ENCODE measurements around the gene C1RL. TPM values are rescaled to one million over a fixed set of nuclear protein-coding genes. Genes with fewer than 3 reads are reported as not detected.

The C1RL gene
- total and polyA plus RNA-seq, 2 of the 4 experiments (the other 2 are of a cell fraction) = 9.1 to 12.3 TPM

GRCh38 chr12:7129872-7130691 is 21.1 kb upstream of the C1RL start, which contains the start of gene CLSTN3:
Gene CLSTN3 (plus strand): TSS chr12:7130371. CDS start chr12:7130649, 278 bp downstream.
- POLR2A ChIA-PET (ENCODE audit: unreplicated experiment) = no interaction called here

More at GRCh38 chr12:7129872-7130691, 21.1 kb upstream of the C1RL start, which contains the start of gene CLSTN3:
- Histone ChIP-seq H2BK15ac (ENCODE audit: low read depth, low read length) (no peak within 1 kb of the TSS), H4K20me1 (ENCODE audit: insufficient read depth, low read length) (no peaks in the 10 kb centered on the region), H3K4ac (ENCODE audit: low read depth, low read length) (peak within 1 kb of the TSS; percentile 65), H2BK5ac (ENCODE audit: low read depth, low read length, poor library complexity, severe bottlenecking) (no peak within 1 kb of the TSS), H3K9ac (ENCODE audit: low read depth, low read length) (peak within 1 kb of the TSS; percentile 91), H2AK9ac (replicated peaks; ENCODE audit: low read depth, low read length, poor library complexity) (peak within 1 kb of the TSS; percentile 89), H3K18ac (ENCODE audit: low read depth, low read length) (peak within 1 kb of the TSS; percentile 11; the same call in 1 of the 2 replicates), H2AK5ac (ENCODE audit: low read depth, low read length) (peak within 1 kb of the TSS; percentile 61), H3K9me1 (ENCODE audit: insufficient read depth, low read length) (peaks cover 8% of the 10 kb centered on the region; the same call in 1 of the 2 replicates), H4K91ac (ENCODE audit: insufficient read depth, low read depth, low read length) (peak within 1 kb of the TSS; percentile 49; the same call in 1 of the 2 replicates), H3K9me3 (ENCODE audit: control insufficient read depth, insufficient read depth, low read length) (no peaks in the 10 kb centered on the region), H2BK20ac (ENCODE audit: low read depth, low read length) (no peak within 1 kb of the TSS), H3K14ac (replicated peaks; ENCODE audit: low read depth, low read length) (peak within 1 kb of the TSS; percentile 17; the same call in 1 of the 2 replicates), H3K27me3 (ENCODE audit: control insufficient read depth, insufficient read depth, low read length) (no peaks in the 10 kb centered on the region), H3K23ac (ENCODE audit: low read depth, low read length) (peak within 1 kb of the TSS; percentile 79), H3K79me1 (ENCODE audit: low read depth in 1 of 2, low read length in 2 of 2) (0 out of 4 replicates have a peak, but pooled peaks cover 0 to 6% of the 10 kb centered on the region in 2 experiments), H3K4me1 (ENCODE audit: control insufficient read depth, insufficient read depth, low read length) (peaks cover 6% of the 10 kb centered on the region; the same call in 1 of the 2 replicates), H3K4me3 (ENCODE audit: insufficient read depth, low read depth, low read length) (peak within 1 kb of the TSS; percentile 81), H2AFZ (replicated peaks; ENCODE audit: low read length, poor library complexity) (peak within 1 kb of the TSS; percentile 98), H3K56ac (ENCODE audit: extremely low read depth, insufficient read depth, low read length) (no peak within 1 kb of the TSS), H4K5ac (ENCODE audit: low read depth, low read length) (peak within 1 kb of the TSS; percentile 59), H3K36me3 (ENCODE audit: control insufficient read depth, insufficient read depth, low read length) (peaks cover 15% of the 10 kb centered on the region), H4K8ac (ENCODE audit: low read depth in 2 of 2, low read length in 2 of 2) (peak within 1 kb of the TSS; percentile 36 to 80; a peak in 2 of 4 replicates), H3K4me2 (ENCODE audit: low read depth, low read length) (peak within 1 kb of the TSS; percentile 98), H2BK120ac (ENCODE audit: low read depth, low read length) (no peak within 1 kb of the TSS), H3K27ac (ENCODE audit: insufficient read depth, low read length) (peak within 1 kb of the TSS; percentile 28; the same call in 1 of the 2 replicates)
- intact Hi-C loops (cut with micrococcal nuclease) = no loop called here
- TF ChIP-seq MAZ (IDR thresholded peaks at IDR 0.05; ENCODE audit: borderline replicate concordance, low read depth, low read length) (0 out of 2 replicates have a peak, but pooled peaks have one; percentile 50), CEBPB (IDR thresholded peaks at IDR 0.05; ENCODE audit: low read depth, low read length) (no peak)
- in situ Hi-C loops (cut with MboI; ENCODE audit: low sequenced_read_pairs) = no loop called here
- no TSS peak for BruUV-seq (replicated peaks)
- dilution Hi-C loops (cut with HindIII; ENCODE audit: low sequenced_read_pairs, unreplicated experiment) = no loop called here
- DNase-seq (peak; percentile 68), ATAC-seq (ENCODE audit: low read depth) (peak; percentile 84)
- CTCF ChIA-PET = no interaction called here
- WGBS, 2 experiments (ENCODE audit: extremely low coverage in 2 of 2, insufficient read length in 1 of 2) = 5% methylated on average over 7 of the region's 40 CpGs; no CpG with 5 or more reads in 1 of the 2 experiments

Measured in IMR-90 (cell line).